DND-41 (cell line): ENCODE results near the gene HM13.

Experiments
- ATAC-seq: fragments of 200-7000 bp; cut with Tn5 transposase; 3 replicates; pipeline ENCODE4 v1.9.1; 2021; ENCODE audit warnings: low read depth; ENCODE audit not compliant: insufficient read depth
- DNase-seq: peaks from one replicate; pipeline ENCODE4 v3.0.0-alpha.2; 2020
- H2AFZ ChIP-seq: 2 replicates; pipeline ENCODE4 v1.6.0; 2012; ENCODE audit warnings: low read depth, low read length
- H3K27ac ChIP-seq: 2 replicates; pipeline ENCODE4 v1.5.1; 2012; ENCODE audit warnings: low read length, inconsistent platforms
- H3K27me3 ChIP-seq: fragments of 200-600 bp; sonication (generic); 2 replicates; pipeline ENCODE4 v1.6.0; 2012; ENCODE audit warnings: low read length, mild to moderate bottlenecking, inconsistent platforms; ENCODE audit not compliant: insufficient read depth, poor library complexity
- H3K36me3 ChIP-seq: 2 replicates; pipeline ENCODE4 v1.5.1; 2012; ENCODE audit warnings: low read length, inconsistent platforms; ENCODE audit not compliant: insufficient read depth
- H3K4me1 ChIP-seq: 2 replicates; pipeline ENCODE4 v1.5.1; 2012; ENCODE audit warnings: mild to moderate bottlenecking, low read length; ENCODE audit not compliant: insufficient read depth
- H3K4me2 ChIP-seq: 2 replicates; pipeline ENCODE4 v1.6.0; 2012; ENCODE audit warnings: mild to moderate bottlenecking, moderate library complexity, low read length, inconsistent platforms; ENCODE audit not compliant: insufficient read depth
- H3K4me3 ChIP-seq, 2 experiments: fragments of 200-600 bp in 1 of 2; shearing (Covaris generic) in 1 of 2; 2 replicates each; pipeline ENCODE4 v1.5.1; 2012 to 2016; ENCODE audit warnings: inconsistent platforms in 2 of 2, low read length in 2 of 2, mild to moderate bottlenecking in 2 of 2, low read depth in 1 of 2, moderate library complexity in 1 of 2
- H3K79me2 ChIP-seq: 2 replicates; pipeline ENCODE4 v1.6.0; 2012; ENCODE audit warnings: low read length, inconsistent platforms; ENCODE audit not compliant: insufficient read depth
- H3K9ac ChIP-seq: 2 replicates; pipeline ENCODE4 v1.6.0; 2012; ENCODE audit warnings: low read depth, mild to moderate bottlenecking, inconsistent platforms, low read length, moderate library complexity
- H3K9me3 ChIP-seq: 2 replicates; pipeline ENCODE4 v1.5.1; 2012; ENCODE audit warnings: low read length, moderate library complexity, mild to moderate bottlenecking, inconsistent platforms; ENCODE audit not compliant: insufficient read depth, severe bottlenecking
- H4K20me1 ChIP-seq: 2 replicates; pipeline ENCODE4 v1.6.0; 2012; ENCODE audit warnings: low read length; ENCODE audit not compliant: insufficient read depth
- CTCF ChIP-seq: IDR thresholded peaks from 2 replicates; pipeline ENCODE4 v1.5.1; 2012; ENCODE audit warnings: borderline replicate concordance, low read length, moderate library complexity, mild to moderate bottlenecking; ENCODE audit not compliant: poor library complexity, severe bottlenecking; ENCODE audit errors: extremely low read depth
- EZH2 ChIP-seq: IDR thresholded peaks from 3 replicates; pipeline ENCODE4 v1.6.1; 2012; ENCODE audit warnings: borderline replicate concordance, low read depth, mild to moderate bottlenecking, moderate library complexity, low read length, inconsistent platforms; ENCODE audit not compliant: severe bottlenecking

HM13 gene

GRCh38 chr20:31576751-31577150, 62.5 kb downstream of the HM13 start:
- Histone ChIP-seq H3K36me3 (no peaks in the 10 kb centered on the region), H3K9me3 (no peaks in the 10 kb centered on the region), H3K4me1 (peaks cover 21% of the 10 kb centered on the region), H2AFZ (no peak overlapping the region), H3K9ac (no peak overlapping the region), H3K4me2 (no peak overlapping the region), H4K20me1 (no peaks in the 10 kb centered on the region), H3K79me2 (no peaks in the 10 kb centered on the region), H3K4me3 (no peak overlapping the region), H3K27ac (no peak overlapping the region), H3K27me3 (no peaks in the 10 kb centered on the region)
- DNase-seq (no peak), ATAC-seq (no peak)
- TF ChIP-seq CTCF, result no peak

DNA sequence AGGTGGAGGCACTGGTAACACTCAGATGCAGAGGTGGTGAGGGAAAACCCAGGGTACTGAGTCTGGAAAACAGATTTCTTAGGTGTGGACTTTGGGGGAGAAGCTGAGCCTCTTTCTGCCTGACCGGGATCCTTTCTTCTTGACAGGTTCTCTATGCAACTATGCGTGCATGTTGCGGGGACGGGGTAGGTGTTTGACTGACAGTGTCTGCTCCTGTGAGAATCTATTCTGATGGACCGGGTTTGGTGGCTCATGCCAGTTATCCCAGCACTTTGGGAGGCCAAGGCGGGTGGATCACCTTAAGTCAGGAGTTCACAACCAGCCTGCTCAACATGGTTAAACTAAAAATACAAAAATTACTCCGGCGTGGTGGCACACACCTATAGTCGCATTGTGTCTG, 63.0 kb downstream of the HM13 start:
- no peak overlapping the region for H2AFZ ChIP-seq
- no peaks in the 10 kb centered on the region for H3K27me3 ChIP-seq
- H3K79me2 ChIP-seq, result no peaks in the 10 kb centered on the region
- no peaks in the 10 kb centered on the region for H4K20me1 ChIP-seq
- no peak overlapping the region for H3K27ac ChIP-seq
- no peaks in the 10 kb centered on the region for H3K9me3 ChIP-seq
- H3K4me2 ChIP-seq, result no peak overlapping the region
- H3K9ac ChIP-seq, result no peak overlapping the region
- no peak for ATAC-seq
- no peak for DNase-seq
- H3K4me1 ChIP-seq, result peaks cover 20% of the 10 kb centered on the region
- TF ChIP-seq EZH2 (no peak), CTCF (no peak)
- H3K4me3 ChIP-seq, result no peak overlapping the region
- no peaks in the 10 kb centered on the region for H3K36me3 ChIP-seq

GRCh38 chr20:31578448-31579138, 64.4 kb downstream of the HM13 start:
- H3K79me2 ChIP-seq, result no peaks in the 10 kb centered on the region
- no peak for ATAC-seq
- no peaks in the 10 kb centered on the region for H4K20me1 ChIP-seq
- no peak overlapping the region for H3K27ac ChIP-seq
- peaks cover 7% of the 10 kb centered on the region for H3K4me1 ChIP-seq
- no peak overlapping the region for H2AFZ ChIP-seq
- H3K9me3 ChIP-seq, result no peaks in the 10 kb centered on the region
- H3K4me3 ChIP-seq, result no peak overlapping the region
- H3K36me3 ChIP-seq, result no peaks in the 10 kb centered on the region
- no peaks in the 10 kb centered on the region for H3K27me3 ChIP-seq
- no peak overlapping the region for H3K4me2 ChIP-seq
- TF ChIP-seq CTCF, result no peak
- no peak for TF ChIP-seq EZH2
- no peak overlapping the region for H3K9ac ChIP-seq
- no peak for DNase-seq
